ENCODE measurements around the gene PIGQ. TPM values are rescaled to one million over a fixed set of nuclear protein-coding genes. Genes with fewer than 3 reads are reported as not detected.

The PIGQ gene
- total and polyA plus RNA-seq, 2 of the 13 experiments (the other 11 are each of a cell fraction or from before 2014, with no cell fraction given): 7.7 to 19.7 TPM

DNA sequence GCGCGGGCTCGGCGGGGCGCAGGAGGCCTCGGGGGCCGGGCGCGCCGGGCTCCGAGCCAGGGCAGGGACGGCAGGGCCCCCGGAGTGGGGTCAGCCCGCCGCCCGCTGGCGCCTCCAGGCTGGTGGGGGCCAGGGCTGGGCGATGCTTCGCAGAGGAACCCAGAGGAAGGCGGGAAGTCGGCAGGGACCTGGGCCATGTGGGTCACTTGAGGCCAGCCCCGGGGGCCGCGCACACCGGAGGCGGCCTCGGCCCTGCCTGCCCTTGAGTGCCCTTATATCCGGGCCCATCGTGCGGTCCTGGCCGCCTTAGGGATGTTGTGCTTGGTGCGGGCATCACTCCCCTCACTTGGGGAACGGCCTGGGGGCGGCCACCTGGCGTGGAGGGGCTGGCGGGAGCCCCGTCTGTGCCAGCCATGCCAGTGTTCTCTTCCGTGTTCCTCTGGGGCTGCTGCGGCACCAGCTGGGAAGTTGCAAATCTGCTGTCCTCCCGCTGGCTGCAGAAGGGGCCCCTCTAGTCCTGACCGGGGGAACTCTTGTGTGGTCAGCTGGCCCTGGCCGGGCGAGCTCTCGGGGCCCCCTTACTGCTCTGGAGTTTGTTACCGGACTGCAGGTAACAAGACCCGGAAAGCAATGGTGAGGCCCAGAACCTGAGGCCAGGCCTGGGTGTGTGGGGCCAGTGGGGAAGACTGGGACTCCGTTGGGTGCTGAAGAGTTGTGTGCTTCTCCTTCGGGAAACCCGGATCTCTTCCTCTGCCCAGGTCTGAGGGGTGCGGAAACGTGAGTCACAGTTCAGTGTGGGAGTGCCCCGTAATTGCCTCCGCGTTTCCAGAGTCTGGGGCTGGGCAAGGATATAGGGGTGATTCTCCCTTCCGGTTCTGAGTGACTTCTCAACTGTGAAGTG lies 41.4 kb upstream of the PIGQ start (continued):
- TF ChIP-seq, protein P1, sequence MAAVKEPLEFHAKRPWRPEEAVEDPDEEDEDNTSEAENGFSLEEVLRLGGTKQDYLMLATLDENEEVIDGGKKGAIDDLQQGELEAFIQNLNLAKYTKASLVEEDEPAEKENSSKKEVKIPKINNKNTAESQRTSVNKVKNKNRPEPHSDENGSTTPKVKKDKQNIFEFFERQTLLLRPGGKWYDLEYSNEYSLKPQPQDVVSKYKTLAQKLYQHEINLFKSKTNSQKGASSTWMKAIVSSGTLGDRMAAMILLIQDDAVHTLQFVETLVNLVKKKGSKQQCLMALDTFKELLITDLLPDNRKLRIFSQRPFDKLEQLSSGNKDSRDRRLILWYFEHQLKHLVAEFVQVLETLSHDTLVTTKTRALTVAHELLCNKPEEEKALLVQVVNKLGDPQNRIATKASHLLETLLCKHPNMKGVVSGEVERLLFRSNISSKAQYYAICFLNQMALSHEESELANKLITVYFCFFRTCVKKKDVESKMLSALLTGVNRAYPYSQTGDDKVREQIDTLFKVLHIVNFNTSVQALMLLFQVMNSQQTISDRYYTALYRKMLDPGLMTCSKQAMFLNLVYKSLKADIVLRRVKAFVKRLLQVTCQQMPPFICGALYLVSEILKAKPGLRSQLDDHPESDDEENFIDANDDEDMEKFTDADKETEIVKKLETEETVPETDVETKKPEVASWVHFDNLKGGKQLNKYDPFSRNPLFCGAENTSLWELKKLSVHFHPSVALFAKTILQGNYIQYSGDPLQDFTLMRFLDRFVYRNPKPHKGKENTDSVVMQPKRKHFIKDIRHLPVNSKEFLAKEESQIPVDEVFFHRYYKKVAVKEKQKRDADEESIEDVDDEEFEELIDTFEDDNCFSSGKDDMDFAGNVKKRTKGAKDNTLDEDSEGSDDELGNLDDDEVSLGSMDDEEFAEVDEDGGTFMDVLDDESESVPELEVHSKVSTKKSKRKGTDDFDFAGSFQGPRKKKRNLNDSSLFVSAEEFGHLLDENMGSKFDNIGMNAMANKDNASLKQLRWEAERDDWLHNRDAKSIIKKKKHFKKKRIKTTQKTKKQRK (IDR thresholded peaks at IDR 0.05; ENCODE audit: low read length): no peak
- TF ChIP-seq ZNF883 (CRISPR knock-in tag; IDR thresholded peaks at IDR 0.05; ENCODE audit: not compliant biosample characterization) (peak; percentile 16), ZBTB7B (CRISPR knock-in tag; IDR thresholded peaks at IDR 0.05) (0 out of 2 replicates have a peak, but pooled peaks have one; percentile 36), ZMYM4 (CRISPR knock-in tag; IDR thresholded peaks at IDR 0.05) (0 out of 2 replicates have a peak, but pooled peaks have one; percentile 13), TBX2 (CRISPR knock-in tag; IDR thresholded peaks at IDR 0.05; ENCODE audit: borderline replicate concordance) (peak; percentile 39), POLR2AphosphoS5 (IDR thresholded peaks at IDR 0.05; ENCODE audit: low read depth, low read length) (no peak), KLF9 (CRISPR knock-in tag; IDR thresholded peaks at IDR 0.05; ENCODE audit: low read depth) (no peak), FOXK1 (CRISPR knock-in tag; IDR thresholded peaks at IDR 0.05; ENCODE audit: borderline replicate concordance, low read depth) (peak; percentile 45; the same call in 1 of the 2 replicates), ZNF224 (CRISPR knock-in tag; IDR thresholded peaks at IDR 0.05) (0 out of 2 replicates have a peak, but pooled peaks have one; percentile 46), ZNF451 (CRISPR knock-in tag; IDR thresholded peaks at IDR 0.05) (0 out of 2 replicates have a peak, but pooled peaks have one; percentile 56), ZSCAN21 (CRISPR knock-in tag; IDR thresholded peaks at IDR 0.05; ENCODE audit: borderline replicate concordance) (peak; percentile 30; the same call in 1 of the 2 replicates), JDP2 (CRISPR knock-in tag; IDR thresholded peaks at IDR 0.05; ENCODE audit: borderline replicate concordance) (no peak)
- TF ChIP-seq, protein P2, sequence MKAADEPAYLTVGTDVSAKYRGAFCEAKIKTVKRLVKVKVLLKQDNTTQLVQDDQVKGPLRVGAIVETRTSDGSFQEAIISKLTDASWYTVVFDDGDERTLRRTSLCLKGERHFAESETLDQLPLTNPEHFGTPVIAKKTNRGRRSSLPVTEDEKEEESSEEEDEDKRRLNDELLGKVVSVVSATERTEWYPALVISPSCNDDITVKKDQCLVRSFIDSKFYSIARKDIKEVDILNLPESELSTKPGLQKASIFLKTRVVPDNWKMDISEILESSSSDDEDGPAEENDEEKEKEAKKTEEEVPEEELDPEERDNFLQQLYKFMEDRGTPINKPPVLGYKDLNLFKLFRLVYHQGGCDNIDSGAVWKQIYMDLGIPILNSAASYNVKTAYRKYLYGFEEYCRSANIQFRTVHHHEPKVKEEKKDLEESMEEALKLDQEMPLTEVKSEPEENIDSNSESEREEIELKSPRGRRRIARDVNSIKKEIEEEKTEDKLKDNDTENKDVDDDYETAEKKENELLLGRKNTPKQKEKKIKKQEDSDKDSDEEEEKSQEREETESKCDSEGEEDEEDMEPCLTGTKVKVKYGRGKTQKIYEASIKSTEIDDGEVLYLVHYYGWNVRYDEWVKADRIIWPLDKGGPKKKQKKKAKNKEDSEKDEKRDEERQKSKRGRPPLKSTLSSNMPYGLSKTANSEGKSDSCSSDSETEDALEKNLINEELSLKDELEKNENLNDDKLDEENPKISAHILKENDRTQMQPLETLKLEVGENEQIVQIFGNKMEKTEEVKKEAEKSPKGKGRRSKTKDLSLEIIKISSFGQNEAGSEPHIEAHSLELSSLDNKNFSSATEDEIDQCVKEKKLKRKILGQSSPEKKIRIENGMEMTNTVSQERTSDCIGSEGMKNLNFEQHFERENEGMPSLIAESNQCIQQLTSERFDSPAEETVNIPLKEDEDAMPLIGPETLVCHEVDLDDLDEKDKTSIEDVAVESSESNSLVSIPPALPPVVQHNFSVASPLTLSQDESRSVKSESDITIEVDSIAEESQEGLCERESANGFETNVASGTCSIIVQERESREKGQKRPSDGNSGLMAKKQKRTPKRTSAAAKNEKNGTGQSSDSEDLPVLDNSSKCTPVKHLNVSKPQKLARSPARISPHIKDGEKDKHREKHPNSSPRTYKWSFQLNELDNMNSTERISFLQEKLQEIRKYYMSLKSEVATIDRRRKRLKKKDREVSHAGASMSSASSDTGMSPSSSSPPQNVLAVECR (CRISPR knock-in tag; IDR thresholded peaks at IDR 0.05; ENCODE audit: borderline replicate concordance): peak; percentile 43
- TF ChIP-seq, protein P3, sequence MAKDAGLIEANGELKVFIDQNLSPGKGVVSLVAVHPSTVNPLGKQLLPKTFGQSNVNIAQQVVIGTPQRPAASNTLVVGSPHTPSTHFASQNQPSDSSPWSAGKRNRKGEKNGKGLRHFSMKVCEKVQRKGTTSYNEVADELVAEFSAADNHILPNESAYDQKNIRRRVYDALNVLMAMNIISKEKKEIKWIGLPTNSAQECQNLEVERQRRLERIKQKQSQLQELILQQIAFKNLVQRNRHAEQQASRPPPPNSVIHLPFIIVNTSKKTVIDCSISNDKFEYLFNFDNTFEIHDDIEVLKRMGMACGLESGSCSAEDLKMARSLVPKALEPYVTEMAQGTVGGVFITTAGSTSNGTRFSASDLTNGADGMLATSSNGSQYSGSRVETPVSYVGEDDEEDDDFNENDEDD (CRISPR knock-in tag; IDR thresholded peaks at IDR 0.05; ENCODE audit: borderline replicate concordance): peak; percentile 71; the same call in 1 of the 2 replicates
- TF ChIP-seq, protein P4, sequence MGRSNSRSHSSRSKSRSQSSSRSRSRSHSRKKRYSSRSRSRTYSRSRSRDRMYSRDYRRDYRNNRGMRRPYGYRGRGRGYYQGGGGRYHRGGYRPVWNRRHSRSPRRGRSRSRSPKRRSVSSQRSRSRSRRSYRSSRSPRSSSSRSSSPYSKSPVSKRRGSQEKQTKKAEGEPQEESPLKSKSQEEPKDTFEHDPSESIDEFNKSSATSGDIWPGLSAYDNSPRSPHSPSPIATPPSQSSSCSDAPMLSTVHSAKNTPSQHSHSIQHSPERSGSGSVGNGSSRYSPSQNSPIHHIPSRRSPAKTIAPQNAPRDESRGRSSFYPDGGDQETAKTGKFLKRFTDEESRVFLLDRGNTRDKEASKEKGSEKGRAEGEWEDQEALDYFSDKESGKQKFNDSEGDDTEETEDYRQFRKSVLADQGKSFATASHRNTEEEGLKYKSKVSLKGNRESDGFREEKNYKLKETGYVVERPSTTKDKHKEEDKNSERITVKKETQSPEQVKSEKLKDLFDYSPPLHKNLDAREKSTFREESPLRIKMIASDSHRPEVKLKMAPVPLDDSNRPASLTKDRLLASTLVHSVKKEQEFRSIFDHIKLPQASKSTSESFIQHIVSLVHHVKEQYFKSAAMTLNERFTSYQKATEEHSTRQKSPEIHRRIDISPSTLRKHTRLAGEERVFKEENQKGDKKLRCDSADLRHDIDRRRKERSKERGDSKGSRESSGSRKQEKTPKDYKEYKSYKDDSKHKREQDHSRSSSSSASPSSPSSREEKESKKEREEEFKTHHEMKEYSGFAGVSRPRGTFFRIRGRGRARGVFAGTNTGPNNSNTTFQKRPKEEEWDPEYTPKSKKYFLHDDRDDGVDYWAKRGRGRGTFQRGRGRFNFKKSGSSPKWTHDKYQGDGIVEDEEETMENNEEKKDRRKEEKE (IDR thresholded peaks at IDR 0.05): no peak

Measured in HepG2 (cell line).